ENCODE results near the gene LLCFC1. TPM values are rescaled to one million over a fixed set of nuclear protein-coding genes. Genes with fewer than 3 reads are reported as not detected.

LLCFC1 gene
- total and polyA plus RNA-seq, 12 donors, result not detected

DNA sequence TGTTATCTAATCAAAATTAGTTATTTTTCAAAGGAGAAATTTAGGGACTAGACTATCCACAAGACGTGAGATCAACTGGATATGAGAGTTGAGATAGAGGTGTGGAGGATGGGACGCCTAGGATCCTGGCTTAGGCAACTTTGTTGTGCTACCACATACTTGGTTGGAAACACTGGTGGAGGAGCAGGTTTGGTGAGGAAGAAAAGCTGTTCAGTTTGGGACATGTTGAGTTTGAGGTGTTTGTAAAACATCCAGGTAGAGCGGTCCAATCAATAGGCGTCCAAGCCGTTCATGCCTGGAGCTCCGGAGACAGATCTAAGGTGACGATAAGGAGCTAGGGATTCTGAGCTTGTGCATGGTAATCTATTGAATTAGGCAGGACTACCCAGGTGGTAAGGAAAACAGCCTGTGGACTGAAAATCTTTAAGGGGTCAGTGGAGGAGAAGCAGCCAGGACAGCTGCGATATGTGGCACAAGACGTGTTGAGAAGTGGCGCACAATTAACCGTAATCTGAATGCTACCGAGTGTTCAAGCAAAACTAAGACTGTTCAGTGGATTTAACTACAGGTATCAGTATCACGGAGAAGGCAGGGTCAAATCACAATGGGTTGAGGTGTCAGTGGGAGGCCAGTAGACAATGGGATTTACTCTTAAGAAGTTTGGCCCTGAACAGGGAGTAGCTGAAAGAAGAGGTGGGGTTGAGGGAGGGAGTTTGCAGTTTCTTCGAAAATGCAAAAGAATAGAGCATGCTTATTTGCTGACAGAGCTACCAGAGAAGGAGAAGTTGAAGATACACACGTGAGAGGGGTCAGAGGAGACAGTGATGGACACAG is 37.6 kb upstream of the LLCFC1 start:
- H3K4me3 ChIP-seq, result no peak overlapping the region
- no peaks in the 10 kb centered on the region for H3K4me1 ChIP-seq (replicated peaks in 1 of 2)
- no peaks in the 10 kb centered on the region for H3K27me3 ChIP-seq
- TF ChIP-seq POLR2A (IDR thresholded peaks at IDR 0.05), result no peak
- TF ChIP-seq, protein P1, sequence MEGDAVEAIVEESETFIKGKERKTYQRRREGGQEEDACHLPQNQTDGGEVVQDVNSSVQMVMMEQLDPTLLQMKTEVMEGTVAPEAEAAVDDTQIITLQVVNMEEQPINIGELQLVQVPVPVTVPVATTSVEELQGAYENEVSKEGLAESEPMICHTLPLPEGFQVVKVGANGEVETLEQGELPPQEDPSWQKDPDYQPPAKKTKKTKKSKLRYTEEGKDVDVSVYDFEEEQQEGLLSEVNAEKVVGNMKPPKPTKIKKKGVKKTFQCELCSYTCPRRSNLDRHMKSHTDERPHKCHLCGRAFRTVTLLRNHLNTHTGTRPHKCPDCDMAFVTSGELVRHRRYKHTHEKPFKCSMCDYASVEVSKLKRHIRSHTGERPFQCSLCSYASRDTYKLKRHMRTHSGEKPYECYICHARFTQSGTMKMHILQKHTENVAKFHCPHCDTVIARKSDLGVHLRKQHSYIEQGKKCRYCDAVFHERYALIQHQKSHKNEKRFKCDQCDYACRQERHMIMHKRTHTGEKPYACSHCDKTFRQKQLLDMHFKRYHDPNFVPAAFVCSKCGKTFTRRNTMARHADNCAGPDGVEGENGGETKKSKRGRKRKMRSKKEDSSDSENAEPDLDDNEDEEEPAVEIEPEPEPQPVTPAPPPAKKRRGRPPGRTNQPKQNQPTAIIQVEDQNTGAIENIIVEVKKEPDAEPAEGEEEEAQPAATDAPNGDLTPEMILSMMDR (IDR thresholded peaks at IDR 0.05), result no peak
- DNase-seq, result no peak
- intact Hi-C loops (cut with DNase I), result no loop called here
- no peaks in the 10 kb centered on the region for H3K9me3 ChIP-seq (replicated peaks in 1 of 3)
- 70 to 81% (median 79%) methylated on average over 15 of the region's 15 CpGs for WGBS, 4 donors
- H3K27ac ChIP-seq, result no peak overlapping the region
- no peaks in the 10 kb centered on the region for H3K36me3 ChIP-seq (replicated peaks in 1 of 2)

DNA sequence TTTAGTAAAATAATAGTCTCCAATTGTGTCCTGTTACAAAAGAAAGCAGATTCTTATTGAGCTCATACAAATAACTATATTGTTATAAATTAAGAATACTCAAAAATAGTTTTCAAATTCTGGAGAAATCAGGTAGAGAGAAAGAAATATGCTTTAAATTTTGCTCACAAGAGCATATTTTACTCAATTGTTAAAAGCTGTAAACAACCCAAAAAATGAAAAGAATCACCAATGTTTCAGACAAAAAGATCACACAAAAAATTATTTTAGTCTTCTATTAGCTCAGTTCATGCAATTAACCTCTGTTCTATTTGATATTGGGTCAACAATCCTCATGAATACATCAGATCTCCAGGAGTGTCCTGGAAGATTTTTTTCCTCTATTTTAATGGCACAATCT is 35.2 kb upstream of the LLCFC1 start:
- H3K27me3 ChIP-seq, result no peaks in the 10 kb centered on the region
- H3K4me3 ChIP-seq, result no peak overlapping the region
- no peaks in the 10 kb centered on the region for H3K4me1 ChIP-seq (replicated peaks in 1 of 2)
- no peak overlapping the region for H3K27ac ChIP-seq
- no peaks in the 10 kb centered on the region for H3K9me3 ChIP-seq (replicated peaks in 1 of 3)
- TF ChIP-seq POLR2A (IDR thresholded peaks at IDR 0.05), result no peak
- TF ChIP-seq, protein P1 (IDR thresholded peaks at IDR 0.05), result no peak
- H3K36me3 ChIP-seq (replicated peaks in 1 of 2), result no peaks in the 10 kb centered on the region
- no peak for DNase-seq
- intact Hi-C loops (cut with DNase I), result no loop called here

DNA sequence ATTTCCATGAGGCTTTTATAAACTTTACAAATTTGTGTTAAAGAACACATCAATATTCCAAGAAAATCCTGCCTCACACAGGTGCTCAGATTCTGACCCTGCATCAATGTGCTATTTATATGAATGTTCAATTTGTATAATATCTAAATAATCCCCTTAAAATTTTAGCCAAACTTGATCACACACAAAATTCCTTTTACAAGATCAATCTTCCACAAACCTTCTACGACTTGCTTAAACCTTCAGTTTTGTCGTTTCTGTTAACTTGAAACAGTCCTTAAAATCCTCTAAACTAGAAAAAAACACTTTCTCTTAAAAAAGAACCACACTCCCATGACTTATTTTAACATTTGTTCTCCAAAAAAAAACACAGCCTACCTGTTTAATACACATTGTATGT is 33.5 kb upstream of the LLCFC1 start:
- Histone ChIP-seq H3K27me3 (no peaks in the 10 kb centered on the region), H3K36me3 (replicated peaks in 1 of 2) (no peaks in the 10 kb centered on the region), H3K4me1 (replicated peaks in 1 of 2) (no peaks in the 10 kb centered on the region), H3K27ac (no peak overlapping the region), H3K4me3 (no peak overlapping the region), H3K9me3 (replicated peaks in 1 of 3) (no peaks in the 10 kb centered on the region)
- intact Hi-C loops (cut with DNase I), result no loop called here
- WGBS, 4 donors, result 70 to 79% (median 74%) methylated on average over 2 of the region's 2 CpGs
- no peak for DNase-seq
- TF ChIP-seq POLR2A (IDR thresholded peaks at IDR 0.05), result no peak

DNA sequence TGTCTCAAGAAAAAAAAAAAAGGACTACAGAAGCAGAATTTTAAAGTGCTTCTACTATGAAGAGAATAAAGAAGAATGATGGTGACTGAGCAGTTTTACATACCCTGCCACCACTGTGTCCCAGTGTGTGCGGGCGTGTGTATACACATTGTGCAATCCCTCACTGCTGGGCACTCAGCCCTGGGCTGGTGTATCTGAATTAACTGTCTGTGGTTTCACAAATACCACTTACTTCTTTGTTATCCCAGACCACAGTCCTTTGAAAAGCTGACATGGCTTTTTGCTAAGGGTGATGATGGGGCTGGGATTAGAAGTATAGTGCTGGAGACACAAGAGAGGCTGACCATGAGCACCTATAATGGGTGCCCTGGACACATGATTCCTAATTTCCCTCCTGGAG is 32.6 kb upstream of the LLCFC1 start:
- no peak for TF ChIP-seq POLR2A (IDR thresholded peaks at IDR 0.05)
- TF ChIP-seq, protein P1 (IDR thresholded peaks at IDR 0.05), result no peak

DNA sequence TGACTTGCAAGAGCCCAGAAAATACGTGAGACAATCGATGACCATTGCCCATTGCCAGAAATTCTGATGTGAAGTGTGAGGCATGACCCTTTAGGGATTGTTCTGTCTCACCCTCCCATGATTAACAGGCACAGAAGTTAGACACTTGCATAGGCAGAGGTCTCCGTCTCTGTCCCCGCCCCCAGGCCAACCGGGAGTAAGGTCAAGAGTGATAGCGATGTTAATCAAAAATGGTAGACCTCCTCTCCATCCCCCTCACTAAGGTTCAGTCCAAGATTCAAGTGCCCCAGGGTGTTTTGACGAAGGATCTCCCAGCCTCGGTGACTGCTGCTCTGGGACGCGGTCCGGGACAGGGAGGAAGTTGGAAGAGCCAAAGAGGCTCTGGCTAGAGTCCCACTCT is 31.0 kb upstream of the LLCFC1 start:
- intact Hi-C loops (cut with DNase I), result no loop called here
- no peak for DNase-seq
- no peaks in the 10 kb centered on the region for H3K9me3 ChIP-seq (replicated peaks in 1 of 3)
- no peak overlapping the region for H3K4me3 ChIP-seq
- WGBS, 4 donors, result 69 to 82% (median 80%) methylated on average over 11 of the region's 11 CpGs
- H3K27me3 ChIP-seq, result no peaks in the 10 kb centered on the region
- no peaks in the 10 kb centered on the region for H3K4me1 ChIP-seq (replicated peaks in 1 of 2)
- H3K27ac ChIP-seq, result no peak overlapping the region
- no peak for TF ChIP-seq POLR2A (IDR thresholded peaks at IDR 0.05)
- TF ChIP-seq, protein P1 (IDR thresholded peaks at IDR 0.05), result no peak
- no peaks in the 10 kb centered on the region for H3K36me3 ChIP-seq (replicated peaks in 1 of 2)

More for the DNA sequence above, 32.6 kb upstream of the LLCFC1 start:
- peak in 1 of 7 donors; percentile 9 for DNase-seq
- no peaks in the 10 kb centered on the region for H3K36me3 ChIP-seq (replicated peaks in 1 of 2)
- no peak overlapping the region for H3K27ac ChIP-seq
- H3K4me3 ChIP-seq, result no peak overlapping the region
- intact Hi-C loops (cut with DNase I), result no loop called here
- H3K9me3 ChIP-seq (replicated peaks in 1 of 3), result no peaks in the 10 kb centered on the region
- no peaks in the 10 kb centered on the region for H3K4me1 ChIP-seq (replicated peaks in 1 of 2)
- no peaks in the 10 kb centered on the region for H3K27me3 ChIP-seq
- WGBS, 4 donors, result 60 to 96% (median 85%) methylated on average over 2 of the region's 2 CpGs

Measured in adrenal gland (tissue), 12 donors.